HepG2 (cell line): ENCODE data around the gene RNF208. TPM values are rescaled to one million over a fixed set of nuclear protein-coding genes. Genes with fewer than 3 reads are reported as not detected.
A peak's percentile ranks its signal among the peaks of the same experiment; 100 is the strongest.

Experiments
- ELF3 ChIP-seq: IDR thresholded peaks from 2 replicates; pipeline ENCODE4 v1.6.1; 2016; ENCODE audit warnings: missing genetic modification reagents, missing compliant biosample characterization
- ESRRA ChIP-seq: sonication (generic); formaldehyde crosslinking; IDR thresholded peaks from 2 replicates; pipeline ENCODE4 v1.5.1; 2020; ENCODE audit warnings: mild to moderate bottlenecking, low read depth, missing genetic modification reagents
- FOSL1 ChIP-seq: sonication (generic); formaldehyde crosslinking; IDR thresholded peaks from 2 replicates; pipeline ENCODE4 v1.9.0; 2021; ENCODE audit warnings: missing genetic modification reagents, borderline replicate concordance
- IRF9 ChIP-seq: sonication (generic); formaldehyde crosslinking; IDR thresholded peaks from 2 replicates; pipeline ENCODE4 v1.8.0; 2022; ENCODE audit warnings: missing genetic modification reagents, mild to moderate bottlenecking, borderline replicate concordance
- NRL ChIP-seq: sonication (generic); formaldehyde crosslinking; IDR thresholded peaks from 2 replicates; pipeline ENCODE4 v1.5.0; 2020; ENCODE audit warnings: missing genetic modification reagents, mild to moderate bottlenecking, moderate library complexity, borderline replicate concordance
- PPARG ChIP-seq: conservative IDR thresholded peaks from 2 replicates; pipeline ENCODE4 v1.6.1; 2016; ENCODE audit warnings: missing biosample characterization, missing genetic modification reagents
- PRDM15 ChIP-seq: sonication (generic); formaldehyde crosslinking; IDR thresholded peaks from 2 replicates; pipeline ENCODE4 v1.4.0; 2020; ENCODE audit warnings: missing genetic modification reagents
- SOX13 ChIP-seq, 3 experiments: fragments of 450-650 bp in 1 of 3; sonication (generic) in 1 of 3; formaldehyde crosslinking in 1 of 3; IDR thresholded peaks in 2 of 3; conservative IDR thresholded peaks in 1 of 3; 2 replicates each; pipeline versions ENCODE4 v1.5.0 to v1.6.1; 2016 to 2020; ENCODE audit warnings: antibody characterized with exemption in 1 of 3, mild to moderate bottlenecking in 1 of 3, missing compliant biosample characterization in 1 of 3, missing genetic modification reagents in 1 of 3, moderate library complexity in 1 of 3
- SPEN ChIP-seq: sonication (generic); formaldehyde crosslinking; IDR thresholded peaks from 2 replicates; pipeline ENCODE4 v1.5.1; 2020; ENCODE audit warnings: low read depth, mild to moderate bottlenecking, missing genetic modification reagents
- SRSF9 ChIP-seq: fragments of 200-400 bp; formaldehyde crosslinking; IDR thresholded peaks from 2 replicates; pipeline ENCODE4 v1.6.1; 2018; ENCODE audit warnings: borderline replicate concordance, mild to moderate bottlenecking, low read depth, low read length; ENCODE audit not compliant: insufficient read depth, poor library complexity, severe bottlenecking
- TFDP2 ChIP-seq: sonication (generic); formaldehyde crosslinking; IDR thresholded peaks from 2 replicates; pipeline ENCODE4 v1.4.0; 2020; ENCODE audit warnings: missing genetic modification reagents
- ZNF24 ChIP-seq: fragments of 450-650 bp; IDR thresholded peaks from 2 replicates; pipeline ENCODE4 v1.6.1; 2017; ENCODE audit warnings: antibody characterized with exemption, mild to moderate bottlenecking
- ZNF317 ChIP-seq: sonication (generic); formaldehyde crosslinking; IDR thresholded peaks from 2 replicates; pipeline ENCODE4 v1.5.0; 2020; ENCODE audit warnings: mild to moderate bottlenecking, missing genetic modification reagents
- ZNF331 ChIP-seq: sonication (generic); formaldehyde crosslinking; IDR thresholded peaks from 2 replicates; pipeline ENCODE4 v1.4.0; 2020; ENCODE audit warnings: missing genetic modification reagents
- ZNF468 ChIP-seq: sonication (generic); formaldehyde crosslinking; IDR thresholded peaks from 2 replicates; pipeline ENCODE4 v1.8.0; 2022; ENCODE audit warnings: mild to moderate bottlenecking, moderate library complexity, missing genetic modification reagents
- ZNF530 ChIP-seq: sonication (generic); formaldehyde crosslinking; IDR thresholded peaks from 2 replicates; pipeline ENCODE4 v1.5.0; 2020; ENCODE audit warnings: low read depth, mild to moderate bottlenecking, missing genetic modification reagents
- ZNF670 ChIP-seq: sonication (generic); formaldehyde crosslinking; IDR thresholded peaks from 2 replicates; pipeline ENCODE4 v1.8.0; 2022; ENCODE audit warnings: mild to moderate bottlenecking, missing genetic modification reagents, borderline replicate concordance
- ZNF776 ChIP-seq: sonication (generic); formaldehyde crosslinking; IDR thresholded peaks from 2 replicates; pipeline ENCODE4 v1.4.0; 2020; ENCODE audit warnings: mild to moderate bottlenecking, missing genetic modification reagents
- ZNF780A ChIP-seq: sonication (generic); formaldehyde crosslinking; IDR thresholded peaks from 2 replicates; pipeline ENCODE4 v1.8.0; 2022; ENCODE audit warnings: mild to moderate bottlenecking, missing genetic modification reagents, moderate library complexity
- ZNF781 ChIP-seq: sonication (generic); formaldehyde crosslinking; IDR thresholded peaks from 2 replicates; pipeline ENCODE4 v1.5.1; 2020; ENCODE audit warnings: borderline replicate concordance, mild to moderate bottlenecking, missing genetic modification reagents; ENCODE audit errors: not compliant biosample characterization
- polyA plus RNA-seq, 8 experiments: library from polyadenylated mRNA; depleted of rRNA in 3 of 8; stranded (reverse) in 7 of 8; unstranded in 1 of 8; fragments of >200 nt; fragmentation: Illumina TruSeq in 4 of 8; extraction: Trizol in 4 of 8; gene quantifications; 2 replicates each; pipeline versions ENCODE4 v1.2.1 to v1.2.3, GENCODE V29; 2011 to 2016; ENCODE audit warnings: low read depth in 4 of 8, missing spikeins in 1 of 8, mixed read lengths in 1 of 8; ENCODE audit not compliant: insufficient read depth in 1 of 8
- total RNA-seq, 5 experiments: library from RNA; depleted of rRNA; stranded (reverse); fragments of >200 nt; fragmentation: Illumina TruSeq; extraction: Trizol; gene quantifications; 2 replicates each; pipeline ENCODE4 v1.2.3, GENCODE V29; 2016; ENCODE audit warnings: low read depth in 1 of 5
- TF ChIP-seq, protein P1 (sequence below): sonication (generic); IDR thresholded peaks from 2 replicates; pipeline ENCODE4 v1.6.1; 2016; ENCODE audit warnings: low read depth, borderline replicate concordance

Gene RNF208
- total and polyA plus RNA-seq, 2 of the 13 experiments (the other 11 are each of a cell fraction or from before 2014, with no cell fraction given), result 1.6 to 2.1 TPM

DNA sequence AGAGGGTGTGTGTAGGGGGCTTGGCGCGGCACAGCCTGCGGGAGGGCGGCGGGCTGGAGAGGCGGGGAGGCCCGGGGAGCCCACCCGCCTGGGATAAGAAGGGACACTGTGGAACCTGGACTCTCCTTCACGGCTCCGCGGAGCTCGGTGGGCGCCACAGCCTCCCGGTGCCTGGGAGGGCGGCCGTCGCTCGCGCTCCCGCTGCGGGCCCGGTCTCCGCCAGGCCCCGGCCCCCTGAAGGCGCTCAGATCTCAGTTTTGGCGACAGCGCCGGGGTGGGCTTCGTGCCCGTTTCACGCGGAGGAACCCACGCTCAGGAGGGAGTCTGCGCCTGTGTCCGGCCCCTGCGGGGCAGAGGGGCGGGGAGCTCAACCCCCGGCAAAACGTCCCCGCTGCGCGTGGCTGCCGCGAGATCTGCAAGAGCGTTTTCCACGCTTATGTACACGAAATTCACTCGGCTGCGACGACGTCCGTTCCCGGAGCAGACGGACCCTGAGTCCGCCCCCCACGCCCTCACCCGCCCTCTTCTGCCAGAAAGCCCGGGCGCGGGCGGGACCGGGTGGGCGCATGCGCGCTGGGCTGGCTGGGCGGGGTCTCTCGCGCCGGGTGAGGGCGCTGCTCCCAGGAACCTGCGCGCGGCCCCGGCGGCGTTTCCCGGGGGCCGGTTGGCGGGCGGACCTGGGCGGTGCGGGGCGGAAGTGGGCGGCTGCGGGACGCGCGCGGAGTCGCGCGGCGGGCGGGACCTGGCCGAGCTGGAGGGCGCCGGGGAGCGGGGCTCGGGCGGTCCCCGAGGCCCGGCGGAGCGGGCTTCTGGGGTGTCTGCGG, 32.8 kb upstream of the RNF208 start, which contains the start of gene NELFB (continued):
- TF ChIP-seq IRF9 (CRISPR knock-in tag) (0 out of 2 replicates have a peak, but pooled peaks have one; percentile 38), PRDM15 (peak; percentile 61), SPEN (peak; percentile 54), PPARG (0 out of 2 replicates have a peak, but pooled peaks have one; percentile 47), ZNF780A (CRISPR knock-in tag) (no peak), ELF3 (peak; percentile 10; the same call in 1 of the 2 replicates), ESRRA (CRISPR knock-in tag) (peak; percentile 61; the same call in 1 of the 2 replicates), FOSL1 (no peak), ZNF670 (CRISPR knock-in tag) (no peak), NRL (CRISPR knock-in tag) (peak; percentile 36; the same call in 1 of the 2 replicates), SOX13 (IDR thresholded peaks at IDR 0.05) (no peak), SOX13 (CRISPR knock-in tag; conservative IDR thresholded peaks at IDR 0.05 in 1 of 2, IDR thresholded peaks at IDR 0.05 in 1 of 2) (peak in 1 of 2 experiments; percentile 20; a peak in 1 of 4 replicates), ZNF530 (CRISPR knock-in tag) (no peak), ZNF317 (CRISPR knock-in tag) (no peak), ZNF24 (no peak), SRSF9 (no peak), ZNF331 (CRISPR knock-in tag) (0 out of 2 replicates have a peak, but pooled peaks have one; percentile 1), TFDP2 (CRISPR knock-in tag) (peak; percentile 76), ZNF781 (peak; percentile 28), ZNF776 (CRISPR knock-in tag) (peak; percentile 69; the same call in 1 of the 2 replicates), ZNF468 (CRISPR knock-in tag) (no peak)
- TF ChIP-seq, protein P1, sequence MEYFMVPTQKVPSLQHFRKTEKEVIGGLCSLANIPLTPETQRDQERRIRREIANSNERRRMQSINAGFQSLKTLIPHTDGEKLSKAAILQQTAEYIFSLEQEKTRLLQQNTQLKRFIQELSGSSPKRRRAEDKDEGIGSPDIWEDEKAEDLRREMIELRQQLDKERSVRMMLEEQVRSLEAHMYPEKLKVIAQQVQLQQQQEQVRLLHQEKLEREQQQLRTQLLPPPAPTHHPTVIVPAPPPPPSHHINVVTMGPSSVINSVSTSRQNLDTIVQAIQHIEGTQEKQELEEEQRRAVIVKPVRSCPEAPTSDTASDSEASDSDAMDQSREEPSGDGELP, result no peak
